Neural cell (in vitro differentiated cells): Measurements from ENCODE around the gene IL20RA. TPM values are rescaled to one million over a fixed set of nuclear protein-coding genes. Genes with fewer than 3 reads are reported as not detected.

Source experiments
- H2AFZ ChIP-seq: fragments of 200-600, 300-800 bp; sonication (generic), shearing (Covaris generic); 2 replicates; pipeline ENCODE4 v1.6.0; 2014; ENCODE audit warnings: low read depth, mild to moderate bottlenecking, antibody characterized with exemption, low read length, moderate library complexity
- H3F3A ChIP-seq: fragments of 200-600 bp; shearing (Covaris generic); 2 replicates; pipeline ENCODE4 v1.6.1; 2016; ENCODE audit warnings: mild to moderate bottlenecking, moderate library complexity, mixed read lengths, antibody characterized with exemption, low read length; ENCODE audit not compliant: insufficient read depth, poor library complexity, severe bottlenecking
- H3K27ac ChIP-seq: fragments of 200-600, 300-800 bp; sonication (generic), shearing (Covaris generic); 2 replicates; pipeline ENCODE4 v1.5.1; 2014; ENCODE audit warnings: mild to moderate bottlenecking, low read length, moderate library complexity
- H3K27me3 ChIP-seq: fragments of 300-800, 200-600 bp; sonication (generic), shearing (Covaris generic); 2 replicates; pipeline ENCODE4 v1.6.0; 2014; ENCODE audit warnings: mild to moderate bottlenecking, low read depth, low read length, moderate library complexity; ENCODE audit not compliant: insufficient read depth
- H3K36me3 ChIP-seq: fragments of 300-800, 200-600 bp; sonication (generic), shearing (Covaris generic); 2 replicates; pipeline ENCODE4 v1.5.1; 2014; ENCODE audit warnings: mild to moderate bottlenecking, antibody characterized with exemption, low read length, moderate library complexity; ENCODE audit not compliant: insufficient read depth
- H3K4me2 ChIP-seq: fragments of 300-800, 200-600 bp; sonication (generic), shearing (Covaris generic); 2 replicates; pipeline ENCODE4 v1.6.0; 2014; ENCODE audit warnings: mild to moderate bottlenecking, low read length
- H3K4me3 ChIP-seq: fragments of 300-800, 200-600 bp; sonication (generic), shearing (Covaris generic); 2 replicates; pipeline ENCODE4 v1.5.1; 2014; ENCODE audit warnings: mild to moderate bottlenecking, low read length, moderate library complexity
- H3K79me2 ChIP-seq: fragments of 200-600 bp; shearing (Covaris generic); replicated peaks from 2 replicates; pipeline ENCODE4 v1.6.0; 2014; ENCODE audit warnings: mild to moderate bottlenecking, low read length, moderate library complexity; ENCODE audit not compliant: insufficient read depth
- H3K9ac ChIP-seq: fragments of 300-800, 200-600 bp; sonication (generic), shearing (Covaris generic); 2 replicates; pipeline ENCODE4 v1.6.1; 2016; ENCODE audit warnings: mild to moderate bottlenecking, low read length, mixed read lengths
- H3K9me2 ChIP-seq: fragments of 200-600 bp; shearing (Covaris generic); 2 replicates; pipeline ENCODE4 v1.6.1; 2016; ENCODE audit warnings: mild to moderate bottlenecking, low read length, mixed read lengths; ENCODE audit not compliant: insufficient read depth
- H3K9me3 ChIP-seq: fragments of 200-600, 300-800 bp; sonication (generic), shearing (Covaris generic); 2 replicates; pipeline ENCODE4 v1.6.1; 2016; ENCODE audit warnings: mild to moderate bottlenecking, mixed run types, low read length, moderate library complexity, mixed read lengths
- H4K20me1 ChIP-seq: fragments of 200-600 bp; shearing (Covaris generic); 2 replicates; pipeline ENCODE4 v1.6.1; 2016; ENCODE audit warnings: mild to moderate bottlenecking, mixed run types; ENCODE audit not compliant: insufficient read depth
- CTCF ChIP-seq: fragments of 450-650 bp; IDR thresholded peaks from 2 replicates; pipeline ENCODE4 v1.5.1; 2014; ENCODE audit warnings: antibody characterized with exemption, mild to moderate bottlenecking, moderate library complexity; ENCODE audit not compliant: poor library complexity, severe bottlenecking
- EP300 ChIP-seq: fragments of 450-650 bp; conservative IDR thresholded peaks from 2 replicates; pipeline ENCODE4 v1.6.1; 2014; ENCODE audit warnings: antibody characterized with exemption, mild to moderate bottlenecking, moderate library complexity; ENCODE audit not compliant: poor library complexity, severe bottlenecking
- EZH2 ChIP-seq: fragments of 200-600, 300-800 bp; shearing (Covaris generic), sonication (generic); IDR thresholded peaks from 2 replicates; pipeline ENCODE4 v1.6.1; 2014; ENCODE audit warnings: antibody characterized with exemption, low read length, borderline replicate concordance, mild to moderate bottlenecking; ENCODE audit not compliant: insufficient read depth, poor library complexity, severe bottlenecking
- MXI1 ChIP-seq: fragments of 450-650 bp; conservative IDR thresholded peaks from 2 replicates; pipeline ENCODE4 v1.6.1; 2014; ENCODE audit warnings: antibody characterized with exemption, mild to moderate bottlenecking; ENCODE audit not compliant: poor library complexity, severe bottlenecking
- POLR2AphosphoS5 ChIP-seq: IDR thresholded peaks from 2 replicates; pipeline ENCODE4 v1.6.1; 2012
- RAD21 ChIP-seq: fragments of 450-650 bp; conservative IDR thresholded peaks from 2 replicates; pipeline ENCODE4 v1.6.1; 2014; ENCODE audit warnings: antibody characterized with exemption, mild to moderate bottlenecking, moderate library complexity
- REST ChIP-seq: IDR thresholded peaks from 2 replicates; pipeline ENCODE4 v1.6.1; 2012; ENCODE audit warnings: borderline replicate concordance
- SMC3 ChIP-seq: fragments of 450-650 bp; conservative IDR thresholded peaks from 2 replicates; pipeline ENCODE4 v1.6.1; 2014; ENCODE audit warnings: antibody characterized with exemption, mild to moderate bottlenecking, moderate library complexity; ENCODE audit not compliant: poor library complexity
- TAF1 ChIP-seq: IDR thresholded peaks from 2 replicates; pipeline ENCODE4 v1.6.1; 2012; ENCODE audit warnings: low read depth
- polyA plus RNA-seq: library from polyadenylated mRNA; depleted of rRNA; stranded (reverse); fragments of >200 nt; gene quantifications from 2 replicates; pipeline ENCODE4 v1.2.3, GENCODE V29; 2014

The IL20RA gene
- polyA plus RNA-seq, 1 donor from 2014 or later: not detected

- no peaks in the 10 kb centered on the region for H3K36me3 ChIP-seq
- H4K20me1 ChIP-seq: no peaks in the 10 kb centered on the region
- H3K27me3 ChIP-seq: no peaks in the 10 kb centered on the region
- no peak overlapping the region for H2AFZ ChIP-seq
- no peak for TF ChIP-seq TAF1
- TF ChIP-seq REST: no peak
- TF ChIP-seq EP300: no peak
- TF ChIP-seq CTCF: no peak
- no peak for TF ChIP-seq RAD21
- H3K27ac ChIP-seq: no peak overlapping the region
- no peak overlapping the region for H3K4me2 ChIP-seq
- H3F3A ChIP-seq: no peaks in the 10 kb centered on the region
- no peak overlapping the region for H3K4me3 ChIP-seq
- no peak overlapping the region for H3K9ac ChIP-seq
- H3K9me2 ChIP-seq: no peaks in the 10 kb centered on the region
- H3K79me2 ChIP-seq: no peaks in the 10 kb centered on the region
- H3K9me3 ChIP-seq: no peaks in the 10 kb centered on the region
These were observed 20.4 kb downstream of the IL20RA start for GRCh38 chr6:137024237-137024990.

- Histone ChIP-seq H3K79me2 (no peaks in the 10 kb centered on the region), H3F3A (no peaks in the 10 kb centered on the region), H3K9me2 (no peaks in the 10 kb centered on the region), H3K27ac (no peak overlapping the region), H3K4me3 (no peak overlapping the region), H3K9me3 (no peaks in the 10 kb centered on the region), H3K27me3 (no peaks in the 10 kb centered on the region), H2AFZ (no peak overlapping the region), H3K9ac (no peak overlapping the region), H3K4me2 (no peak overlapping the region), H4K20me1 (no peaks in the 10 kb centered on the region), H3K36me3 (no peaks in the 10 kb centered on the region)
- TF ChIP-seq REST (no peak), EP300 (no peak), CTCF (no peak), TAF1 (no peak), SMC3 (no peak), POLR2AphosphoS5 (no peak), RAD21 (no peak), MXI1 (no peak), EZH2 (no peak)
These were observed 24.0 kb downstream of the IL20RA start for GRCh38 chr6:137020776-137021175.
